Measurements from ENCODE around the gene NF1.

GRCh38 chr17:31101943-31102342, 7.2 kb downstream of the NF1 start:
- TF ChIP-seq, protein P1, sequence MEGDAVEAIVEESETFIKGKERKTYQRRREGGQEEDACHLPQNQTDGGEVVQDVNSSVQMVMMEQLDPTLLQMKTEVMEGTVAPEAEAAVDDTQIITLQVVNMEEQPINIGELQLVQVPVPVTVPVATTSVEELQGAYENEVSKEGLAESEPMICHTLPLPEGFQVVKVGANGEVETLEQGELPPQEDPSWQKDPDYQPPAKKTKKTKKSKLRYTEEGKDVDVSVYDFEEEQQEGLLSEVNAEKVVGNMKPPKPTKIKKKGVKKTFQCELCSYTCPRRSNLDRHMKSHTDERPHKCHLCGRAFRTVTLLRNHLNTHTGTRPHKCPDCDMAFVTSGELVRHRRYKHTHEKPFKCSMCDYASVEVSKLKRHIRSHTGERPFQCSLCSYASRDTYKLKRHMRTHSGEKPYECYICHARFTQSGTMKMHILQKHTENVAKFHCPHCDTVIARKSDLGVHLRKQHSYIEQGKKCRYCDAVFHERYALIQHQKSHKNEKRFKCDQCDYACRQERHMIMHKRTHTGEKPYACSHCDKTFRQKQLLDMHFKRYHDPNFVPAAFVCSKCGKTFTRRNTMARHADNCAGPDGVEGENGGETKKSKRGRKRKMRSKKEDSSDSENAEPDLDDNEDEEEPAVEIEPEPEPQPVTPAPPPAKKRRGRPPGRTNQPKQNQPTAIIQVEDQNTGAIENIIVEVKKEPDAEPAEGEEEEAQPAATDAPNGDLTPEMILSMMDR (IDR thresholded peaks at IDR 0.05): no peak
- no peak for TF ChIP-seq EZH2 (IDR thresholded peaks at IDR 0.05; ENCODE audit: borderline replicate concordance, insufficient read depth, low read depth, low read length, poor library complexity, severe bottlenecking)
